Fibroblast of upper back skin (primary cell): Measurements from ENCODE around the gene OXTR.
A peak's percentile ranks its signal among the peaks of the same experiment; 100 is the strongest.

Experiments
- DNase-seq: peaks from one replicate; pipeline ENCODE4 v3.0.0-alpha.2; 2013

Gene OXTR

DNA sequence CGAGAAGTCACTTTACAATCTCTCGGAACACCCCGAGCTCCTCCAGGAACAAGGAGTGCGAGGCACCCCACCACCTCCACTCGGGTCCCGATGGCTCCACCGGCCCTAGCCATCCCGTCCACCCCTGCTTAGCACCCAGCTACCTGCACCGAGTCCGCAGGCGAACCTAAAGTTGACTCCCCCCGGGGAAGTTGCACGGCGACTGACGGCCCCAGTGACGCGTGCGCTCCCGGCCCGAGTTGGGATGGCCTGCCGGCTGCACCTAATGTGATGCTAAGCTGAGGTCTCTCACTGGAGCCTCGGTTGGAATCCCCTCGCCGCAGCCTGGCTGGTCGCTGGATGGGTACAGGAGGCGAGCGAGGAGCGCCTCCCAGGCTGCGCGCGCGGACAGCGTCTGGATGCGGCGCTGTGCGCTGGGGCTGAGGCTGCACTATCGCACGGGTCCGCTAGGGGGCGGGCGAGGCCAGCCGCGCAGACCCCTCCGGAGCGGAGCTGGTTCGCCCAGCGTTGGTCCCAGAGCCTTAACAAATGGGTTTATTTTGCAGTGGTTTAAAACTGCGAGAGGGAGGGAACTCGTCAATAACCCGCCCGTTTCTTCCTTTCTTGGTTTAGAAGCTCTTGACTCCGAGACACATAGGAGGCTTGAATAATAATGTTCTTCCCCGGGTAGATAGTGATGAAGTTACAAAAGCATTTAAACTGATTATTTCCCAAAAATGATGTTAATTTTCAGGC is at the start of gene OXTR:
OXTR (minus strand) TSS at position 526 of the 735 bp plus-strand sequence. CDS start 1,426 bp downstream, outside the sequence.
- DNase-seq: peak; percentile 86

- DNase-seq: no peak
Measured at GRCh38 chr3:8817486-8817885, 48.1 kb upstream of the OXTR start.

DNA sequence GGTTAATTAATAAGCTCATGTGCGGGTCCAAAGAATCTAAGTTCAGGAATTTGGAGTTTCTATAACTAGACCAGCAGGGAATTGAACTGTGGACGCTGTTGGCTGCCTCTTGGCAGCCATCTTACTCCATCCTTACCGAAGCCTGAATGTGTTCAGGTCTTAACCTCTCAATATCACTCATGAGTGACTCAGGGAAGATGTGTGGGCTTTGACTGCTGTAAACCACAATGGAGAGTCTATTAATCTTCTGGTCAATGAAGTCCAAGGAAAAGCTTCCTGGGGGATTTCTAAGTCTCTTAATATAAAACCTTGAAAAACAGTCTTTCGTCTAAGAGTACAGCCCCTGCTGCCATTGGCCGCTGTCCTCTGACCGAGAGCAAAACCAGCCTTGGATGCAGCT is 46.7 kb upstream of the OXTR start:
- DNase-seq: peak; percentile 24

DNA sequence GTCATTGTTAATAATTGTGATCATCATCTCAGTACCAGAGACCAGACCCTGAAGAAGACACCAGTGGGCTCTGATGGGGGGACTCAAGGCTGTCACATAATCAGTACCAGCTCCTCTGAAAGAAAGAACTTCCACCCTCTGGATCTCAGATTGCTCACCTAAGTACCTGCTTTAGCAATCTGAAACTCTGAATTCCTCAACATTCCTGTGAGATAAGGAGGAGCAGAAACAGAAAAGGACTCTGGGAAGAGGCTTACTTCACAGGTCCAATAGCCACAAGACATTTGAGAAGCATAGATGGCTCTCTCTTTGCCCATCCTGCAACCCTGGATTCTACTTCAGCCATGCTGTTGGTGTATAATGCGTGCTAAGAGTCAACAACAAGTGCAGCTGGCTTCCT is 44.0 kb upstream of the OXTR start:
- no peak for DNase-seq

- DNase-seq: no peak
Measured at GRCh38 chr3:8810561-8810960, 41.1 kb upstream of the OXTR start.

- DNase-seq: no peak
Measured at GRCh38 chr3:8805774-8806173, 36.4 kb upstream of the OXTR start.

DNA sequence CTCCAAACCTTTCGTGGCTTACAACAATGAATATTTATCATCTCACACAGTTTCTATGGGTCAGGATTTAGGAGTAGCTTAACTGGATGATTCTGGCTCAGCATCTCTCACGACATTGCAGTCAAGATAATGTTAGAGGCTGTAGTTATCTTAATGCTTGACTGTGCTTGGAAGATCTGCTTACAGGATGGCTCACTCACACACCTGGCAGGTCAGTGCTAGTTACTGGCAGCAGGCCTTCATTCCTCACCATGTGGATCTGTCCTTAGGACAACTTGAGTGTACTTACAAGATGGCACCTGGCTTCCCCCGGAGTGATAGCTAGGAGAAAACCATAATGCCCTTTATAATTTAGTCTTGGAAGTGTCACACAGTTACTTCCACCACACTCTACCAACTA is 32.8 kb upstream of the OXTR start:
- DNase-seq: no peak

DNA sequence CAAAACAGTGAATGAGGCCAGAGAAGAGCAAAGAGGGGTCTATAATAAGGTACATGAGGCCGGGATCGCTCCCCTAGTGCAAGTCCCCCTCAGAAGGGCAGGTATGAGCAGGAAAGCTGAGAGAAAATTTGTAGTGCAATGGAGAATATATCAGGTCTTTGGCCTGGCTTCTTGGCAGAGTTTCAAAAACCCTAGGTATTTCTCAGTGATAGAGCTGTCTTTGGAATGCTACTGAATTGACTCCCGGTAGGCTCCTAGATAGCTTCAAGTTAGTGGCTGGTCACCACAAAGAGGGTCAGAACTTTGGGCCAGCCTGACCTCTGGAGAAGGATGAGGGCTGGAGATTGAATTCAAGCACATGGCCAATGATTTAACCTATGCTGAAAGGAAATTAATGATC is 30.6 kb upstream of the OXTR start:
- DNase-seq: peak; percentile 44

DNA sequence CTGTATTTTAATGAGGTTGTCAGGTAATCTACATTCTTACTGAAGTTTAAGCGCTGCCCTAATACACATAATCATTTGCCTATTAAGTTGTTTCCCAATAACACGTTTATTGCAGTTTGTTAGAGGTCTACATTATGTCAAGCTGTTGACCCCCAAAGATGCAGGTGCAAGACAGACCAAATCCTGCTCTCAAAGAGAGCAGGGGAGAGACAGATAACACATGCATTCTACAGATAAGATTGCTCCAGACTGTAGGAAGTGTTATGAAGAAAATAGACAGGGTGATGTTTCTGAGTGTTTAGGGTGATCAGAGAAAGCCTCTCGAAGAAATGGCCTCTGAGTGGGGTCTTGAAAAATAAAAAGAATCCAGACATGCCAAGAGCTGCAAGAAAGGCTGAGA is 24.8 kb upstream of the OXTR start:
- DNase-seq: no peak

- DNase-seq: peak; percentile 46
Measured at GRCh38 chr3:8793242-8793641, 23.8 kb upstream of the OXTR start.

- no peak for DNase-seq
Measured at GRCh38 chr3:8790529-8790928, 21.1 kb upstream of the OXTR start.

- no peak for DNase-seq
Measured at GRCh38 chr3:8784676-8785435, 15.4 kb upstream of the OXTR start.

DNA sequence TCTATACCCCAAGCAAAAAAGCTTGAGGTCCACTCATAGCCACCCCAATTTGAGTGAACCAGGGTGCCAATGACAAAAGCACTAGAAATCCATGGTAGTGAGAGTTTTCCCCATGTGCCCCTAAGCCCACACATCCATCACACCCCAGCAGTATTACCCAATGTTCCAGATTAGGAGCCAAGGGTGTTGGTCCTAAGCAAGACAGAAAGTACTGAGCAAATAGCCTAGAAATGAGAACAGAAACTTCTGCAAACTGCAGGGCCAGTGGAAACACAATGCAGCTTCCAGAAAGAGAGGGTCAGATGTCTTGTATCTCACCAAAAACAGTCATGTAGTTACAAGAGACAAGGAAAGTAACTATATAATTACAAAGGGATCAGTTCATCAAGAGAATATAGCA is 10.9 kb upstream of the OXTR start:
- no peak for DNase-seq

- no peak for DNase-seq
Measured at GRCh38 chr3:8778475-8778874, 9.1 kb upstream of the OXTR start.

DNA sequence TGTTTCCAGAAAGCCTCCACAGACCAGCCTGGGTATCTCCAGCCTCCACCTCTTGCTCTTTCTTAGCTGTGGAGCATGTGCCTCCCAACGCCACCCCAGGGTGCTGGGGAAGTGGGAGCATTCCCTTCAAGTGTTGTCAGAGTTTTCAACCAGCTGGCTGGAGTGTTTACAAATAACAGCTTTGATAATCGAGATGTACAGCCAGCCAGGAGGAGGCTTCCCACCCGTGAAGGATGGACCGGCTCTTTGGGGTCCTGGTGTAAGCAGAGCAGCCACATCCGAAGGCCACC is 8.5 kb upstream of the OXTR start:
- DNase-seq: no peak

DNA sequence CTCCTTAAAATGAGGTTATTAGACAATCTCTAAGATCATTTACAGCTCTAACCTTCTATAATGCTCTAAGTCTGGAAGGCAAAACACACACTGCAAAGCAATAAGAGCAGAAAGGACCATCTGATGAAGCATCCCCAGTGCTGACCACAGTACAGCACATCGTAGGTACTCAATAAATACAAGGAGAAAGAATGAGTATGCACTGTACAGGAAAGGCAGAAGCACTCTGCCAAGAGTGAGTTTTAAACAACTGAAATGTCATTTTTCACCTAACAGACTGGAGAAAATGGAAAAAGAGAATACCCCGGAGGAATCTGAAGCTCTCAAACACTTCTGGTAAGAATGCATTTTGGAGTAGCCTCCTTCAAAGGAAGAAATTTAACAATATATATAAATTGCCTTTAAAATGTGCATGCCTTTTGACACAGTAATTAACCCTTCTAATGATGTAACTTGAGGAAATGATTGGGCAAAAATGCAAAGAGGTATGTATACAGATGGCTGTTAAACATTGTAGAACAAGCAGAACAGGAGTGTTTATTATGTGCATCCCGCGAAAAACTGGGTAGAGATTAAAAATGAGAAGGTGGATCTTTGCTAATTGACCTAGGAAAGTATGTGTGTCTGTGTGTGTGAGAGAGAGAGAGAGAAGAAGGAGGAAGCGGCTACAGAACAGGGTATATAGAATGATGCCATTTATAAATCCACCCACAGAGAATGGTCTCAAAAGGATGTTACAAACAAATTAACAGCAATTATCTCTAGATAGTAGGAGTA is 8.0 kb upstream of the OXTR start:
- no peak for DNase-seq

GRCh38 chr3:8776406-8776805 is 7.0 kb upstream of the OXTR start:
- DNase-seq: peak; percentile 68

GRCh38 chr3:8775602-8776001 is 6.2 kb upstream of the OXTR start:
- no peak for DNase-seq

- DNase-seq: peak; percentile 36
Measured at GRCh38 chr3:8775181-8775580, 5.8 kb upstream of the OXTR start.

- DNase-seq: no peak
Measured at GRCh38 chr3:8773941-8774542, 4.6 kb upstream of the OXTR start.

GRCh38 chr3:8768364-8769087 is 887 bp downstream of the OXTR start:
- DNase-seq: no peak

DNA sequence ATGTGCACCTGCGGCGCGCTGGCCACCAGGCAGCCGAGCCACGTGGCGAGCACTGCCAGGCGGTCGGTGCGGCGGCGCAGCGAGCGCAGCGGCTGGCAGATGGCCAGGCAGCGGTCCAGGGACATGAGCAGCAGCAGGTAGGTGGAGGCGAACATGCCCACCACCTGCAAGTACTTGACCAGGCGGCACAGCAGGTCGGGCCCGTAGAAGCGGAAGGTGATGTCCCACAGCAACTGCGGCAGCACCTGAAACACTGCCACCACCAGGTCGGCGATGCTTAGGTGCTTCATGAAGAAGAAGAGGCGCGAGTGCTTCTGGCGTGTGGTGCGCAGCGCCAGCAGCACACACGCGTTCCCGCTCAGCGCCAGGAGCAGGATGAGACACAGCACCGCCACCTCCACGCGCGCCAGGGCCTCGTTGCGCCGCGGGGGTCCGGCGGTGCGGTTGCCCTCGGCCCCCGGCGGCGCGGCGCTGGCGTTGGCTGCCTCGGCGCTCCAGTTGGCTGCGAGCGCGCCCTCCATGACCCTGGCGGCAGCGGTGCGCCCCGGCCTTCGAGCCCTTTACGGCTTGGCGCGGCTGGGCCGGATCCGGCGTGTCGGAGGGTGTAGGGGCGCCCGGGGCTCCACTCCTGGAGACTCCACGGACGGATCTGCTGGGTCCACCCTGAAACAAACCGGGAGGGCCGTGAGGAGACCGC is 1.6 kb downstream of the OXTR start:
- no peak for DNase-seq
